ENCODE measurements around the gene WWOX.

The WWOX gene

DNA sequence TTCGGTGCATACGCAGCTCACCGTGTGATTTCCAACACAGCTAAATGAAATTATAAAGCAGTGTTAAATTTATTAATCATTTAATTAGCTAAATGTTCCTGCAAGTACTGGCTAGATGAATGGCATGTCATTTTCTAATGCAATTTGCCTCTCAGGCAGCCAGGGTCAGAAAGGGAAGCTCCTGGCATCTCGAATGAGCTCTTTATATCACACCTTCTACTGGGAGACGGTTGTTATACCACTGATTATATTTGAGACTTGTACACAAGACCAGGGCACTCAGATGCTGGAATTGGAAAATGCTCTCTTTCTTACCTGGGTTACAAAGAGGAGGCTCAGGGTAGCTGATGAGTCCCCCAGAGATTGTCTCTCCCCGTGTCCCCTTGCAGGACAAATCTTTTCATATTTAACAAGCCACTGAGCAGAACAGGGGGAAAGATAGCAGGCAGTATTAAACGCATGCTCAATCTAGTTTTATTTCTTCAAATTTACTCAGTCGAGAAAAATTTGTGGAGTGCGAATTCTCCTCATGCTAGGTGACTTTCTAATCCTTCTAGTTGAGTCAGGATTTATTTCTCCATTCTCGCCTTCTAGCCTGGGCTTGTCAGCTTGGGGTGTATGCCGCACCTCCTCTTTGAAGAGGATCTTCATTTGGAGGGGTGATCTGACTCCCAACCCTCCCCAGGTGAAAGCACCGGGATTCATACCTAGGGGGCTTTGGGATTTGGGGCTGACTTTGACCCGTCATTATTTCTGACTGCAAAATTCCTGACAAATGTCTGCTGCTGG is 1060.0 kb downstream of the WWOX start:
- DNase-seq (ENCODE audit: insufficient read length, low spot score) (no peak), FAIRE-seq (no peak)
- TF ChIP-seq CTCF (IDR thresholded peaks at IDR 0.05; ENCODE audit: insufficient read depth, missing control alignments), result no peak

DNA sequence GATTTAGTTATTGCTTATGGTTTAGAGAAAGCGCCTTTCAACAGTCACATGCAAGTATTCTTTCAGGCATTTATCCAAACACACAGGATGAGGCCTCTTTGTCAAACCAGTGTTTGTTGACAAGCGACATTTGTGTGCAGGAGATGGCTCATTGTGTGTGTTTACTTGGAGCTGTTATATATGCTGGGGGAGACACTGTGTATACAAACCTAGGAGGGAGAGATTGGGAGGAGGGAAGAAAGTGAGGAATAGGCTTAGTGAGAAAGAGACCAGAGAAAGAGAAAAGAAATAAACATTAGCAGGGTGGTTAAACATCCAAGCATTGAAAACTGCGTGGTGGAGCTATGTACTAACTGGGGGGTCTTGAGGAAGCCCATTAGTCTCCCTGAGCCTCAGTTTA is 1063.5 kb downstream of the WWOX start:
- no peak for TF ChIP-seq CTCF (IDR thresholded peaks at IDR 0.05; ENCODE audit: insufficient read depth, missing control alignments)
- DNase-seq (ENCODE audit: insufficient read length, low spot score), result no peak
- FAIRE-seq, result no peak

GRCh38 chr16:79163691-79164387 is 1064.4 kb downstream of the WWOX start:
- FAIRE-seq (no peak), DNase-seq (ENCODE audit: insufficient read length, low spot score) (no peak)
- TF ChIP-seq CTCF (IDR thresholded peaks at IDR 0.05; ENCODE audit: insufficient read depth, missing control alignments), result no peak

DNA sequence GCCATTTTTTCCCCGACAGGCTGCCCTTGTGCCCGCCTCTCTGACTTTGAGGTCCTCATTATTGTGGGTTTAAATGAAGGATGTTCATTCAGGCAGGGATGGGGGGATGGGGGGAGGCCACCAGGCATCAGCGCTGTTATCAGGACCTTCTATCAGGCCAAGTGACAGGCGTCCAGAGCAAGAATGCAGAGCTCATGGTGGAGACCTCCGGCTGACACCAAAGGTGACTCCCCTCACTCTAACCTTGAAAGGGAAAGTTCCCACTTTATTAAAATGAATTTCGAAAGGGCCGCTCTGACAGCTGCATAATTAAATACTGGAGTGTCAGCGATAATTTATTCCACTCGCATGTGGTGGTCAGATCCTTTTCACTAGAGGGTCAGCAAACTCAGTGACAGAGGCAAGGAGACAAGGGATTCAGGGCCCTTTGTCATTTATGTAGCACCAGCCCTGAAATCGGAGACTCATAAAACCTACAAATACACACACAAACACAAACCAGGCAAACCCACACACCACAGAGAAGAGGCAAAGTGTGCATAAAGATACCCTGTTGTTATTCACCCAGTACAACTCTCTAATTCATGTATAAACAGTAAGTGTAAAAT is 1065.0 kb downstream of the WWOX start:
- DNase-seq (ENCODE audit: insufficient read length, low spot score) (no peak), FAIRE-seq (no peak)
- TF ChIP-seq CTCF (IDR thresholded peaks at IDR 0.05; ENCODE audit: insufficient read depth, missing control alignments), result no peak

DNA sequence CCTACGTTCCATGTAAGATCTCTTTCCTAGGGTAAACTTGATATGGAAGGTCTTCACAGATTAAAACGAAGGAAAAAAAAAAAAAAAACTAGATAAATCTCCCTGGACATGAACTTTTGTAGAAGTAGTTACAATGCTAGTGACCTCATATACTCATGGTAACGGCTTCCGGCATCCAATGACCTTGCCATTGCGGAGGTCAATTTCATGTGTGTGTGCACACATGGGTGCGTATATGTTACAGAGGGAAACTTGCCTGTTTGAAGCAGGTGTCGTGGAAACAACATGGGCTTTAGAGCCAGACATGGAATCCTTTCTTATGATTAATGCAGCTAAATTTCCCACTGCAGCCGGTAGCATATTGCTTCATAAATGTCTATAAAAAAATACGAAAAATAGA is 1065.6 kb downstream of the WWOX start:
- TF ChIP-seq CTCF (IDR thresholded peaks at IDR 0.05; ENCODE audit: insufficient read depth, missing control alignments), result no peak
- DNase-seq (ENCODE audit: insufficient read length, low spot score), result no peak
- FAIRE-seq, result no peak

DNA sequence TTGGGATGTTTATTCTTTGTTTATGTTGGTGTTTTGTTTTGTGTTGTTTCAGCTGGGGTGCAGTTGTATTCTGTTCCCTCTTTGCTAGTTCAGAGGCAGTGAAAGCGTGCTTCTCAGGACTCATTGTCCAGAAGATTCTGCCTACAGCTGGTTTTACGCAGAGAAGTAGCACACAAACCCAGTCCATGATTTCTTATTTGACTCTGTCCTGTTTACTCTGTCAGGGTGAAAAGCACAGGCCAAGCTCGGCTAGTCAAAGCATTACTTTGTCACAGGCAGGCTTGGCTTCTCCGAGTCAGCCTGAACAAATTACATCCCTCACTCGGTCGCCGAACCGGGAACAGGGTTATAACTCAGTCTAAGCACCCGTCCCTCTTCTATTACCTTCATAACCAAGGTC is 1066.1 kb downstream of the WWOX start:
- DNase-seq (ENCODE audit: insufficient read length, low spot score), result no peak
- no peak for TF ChIP-seq CTCF (IDR thresholded peaks at IDR 0.05; ENCODE audit: insufficient read depth, missing control alignments)
- FAIRE-seq, result no peak
